Neural cell (in vitro differentiated cells): ENCODE results near the gene CXorf65.

Experiments used
- CTCF ChIP-seq: fragments of 450-650 bp; IDR thresholded peaks from 2 replicates; pipeline ENCODE4 v1.5.1; 2014; ENCODE audit warnings: antibody characterized with exemption, mild to moderate bottlenecking, moderate library complexity; ENCODE audit not compliant: poor library complexity, severe bottlenecking
- POLR2AphosphoS5 ChIP-seq: IDR thresholded peaks from 2 replicates; pipeline ENCODE4 v1.6.1; 2012
- TAF1 ChIP-seq: IDR thresholded peaks from 2 replicates; pipeline ENCODE4 v1.6.1; 2012; ENCODE audit warnings: low read depth

GRCh38 chrX:71105628-71106027 lies 912 bp downstream of the CXorf65 start:
- TF ChIP-seq TAF1 (no peak), CTCF (no peak), POLR2AphosphoS5 (no peak)
